Osteoblast (primary cell): ENCODE data around the gene SLC15A1. TPM values are rescaled to one million over a fixed set of nuclear protein-coding genes. Genes with fewer than 3 reads are reported as not detected.
A peak's percentile ranks its signal among the peaks of the same experiment; 100 is the strongest.

Experiments used
- DNase-seq: peaks from one replicate; pipeline ENCODE4 v3.0.0; 2011; ENCODE audit warnings: low spot score, mixed read lengths; ENCODE audit not compliant: insufficient read length; ENCODE audit errors: missing footprints
- H2AFZ ChIP-seq: 2 replicates; pipeline ENCODE4 v1.6.0; 2011; ENCODE audit warnings: mild to moderate bottlenecking, low read length
- H3K27ac ChIP-seq: 2 replicates; pipeline ENCODE4 v1.5.1; 2011; ENCODE audit warnings: mild to moderate bottlenecking, low read depth, low read length, moderate library complexity
- H3K27me3 ChIP-seq: 2 replicates; pipeline ENCODE4 v1.6.0; 2012; ENCODE audit warnings: mild to moderate bottlenecking, control low read depth, inconsistent platforms, low read length, moderate library complexity; ENCODE audit not compliant: insufficient read depth
- H3K36me3 ChIP-seq: 2 replicates; pipeline ENCODE4 v1.5.1; 2011; ENCODE audit warnings: mild to moderate bottlenecking, low read length, control low read depth, moderate library complexity; ENCODE audit not compliant: insufficient read depth
- H3K4me1 ChIP-seq: 2 replicates; pipeline ENCODE4 v1.5.1; 2011; ENCODE audit warnings: mild to moderate bottlenecking, low read length, control low read depth, moderate library complexity; ENCODE audit not compliant: insufficient read depth
- H3K4me2 ChIP-seq: 2 replicates; pipeline ENCODE4 v1.6.0; 2011; ENCODE audit warnings: mild to moderate bottlenecking, low read length; ENCODE audit not compliant: insufficient read depth
- H3K4me3 ChIP-seq: fragments of 200-600 bp; sonication (generic); 3 replicates; pipeline ENCODE4 v1.5.1; 2012; ENCODE audit warnings: mild to moderate bottlenecking, low read length, inconsistent platforms; ENCODE audit not compliant: insufficient read depth
- H3K79me2 ChIP-seq: 2 replicates; pipeline ENCODE4 v1.6.0; 2012; ENCODE audit warnings: mild to moderate bottlenecking, low read length, control low read depth, inconsistent platforms; ENCODE audit not compliant: insufficient read depth
- H3K9me3 ChIP-seq: 2 replicates; pipeline ENCODE4 v1.5.1; 2011; ENCODE audit warnings: low read depth, low read length, control low read depth
- H4K20me1 ChIP-seq: 2 replicates; pipeline ENCODE4 v1.6.0; 2012; ENCODE audit warnings: mild to moderate bottlenecking, low read length, control low read depth; ENCODE audit not compliant: insufficient read depth
- CTCF ChIP-seq: IDR thresholded peaks from 2 replicates; pipeline ENCODE4 v1.5.1; 2011; ENCODE audit warnings: mild to moderate bottlenecking, low read depth, low read length, moderate library complexity; ENCODE audit errors: extremely low read depth
- total RNA-seq: library from RNA; depleted of rRNA; stranded (reverse); fragments of >200 nt; gene quantifications from 2 replicates; pipeline ENCODE4 v1.2.3, GENCODE V29; 2012

The SLC15A1 gene
- total RNA-seq, 1 donor = not detected

GRCh38 chr13:98685146-98685545, 67.3 kb downstream of the SLC15A1 start:
- Histone ChIP-seq H3K27ac (no peak overlapping the region), H3K79me2 (no peaks in the 10 kb centered on the region)

GRCh38 chr13:98681049-98681448, 71.4 kb downstream of the SLC15A1 start:
- Histone ChIP-seq H3K27me3 (no peaks in the 10 kb centered on the region), H4K20me1 (no peaks in the 10 kb centered on the region), H3K4me2 (no peak overlapping the region), H2AFZ (no peak overlapping the region), H3K9me3 (no peaks in the 10 kb centered on the region), H3K4me1 (peaks cover 15% of the 10 kb centered on the region), H3K36me3 (no peaks in the 10 kb centered on the region), H3K79me2 (no peaks in the 10 kb centered on the region), H3K27ac (no peak overlapping the region), H3K4me3 (no peak overlapping the region)
- TF ChIP-seq CTCF = no peak
- DNase-seq = peak; percentile 5

More at GRCh38 chr13:98685146-98685545, 67.3 kb downstream of the SLC15A1 start:
- TF ChIP-seq CTCF = no peak
- no peaks in the 10 kb centered on the region for H3K36me3 ChIP-seq
- DNase-seq = peak; percentile 19
- H3K4me2 ChIP-seq = no peak overlapping the region
- no peaks in the 10 kb centered on the region for H3K9me3 ChIP-seq
- no peaks in the 10 kb centered on the region for H4K20me1 ChIP-seq
- H3K4me1 ChIP-seq = no peaks in the 10 kb centered on the region
- H2AFZ ChIP-seq = no peak overlapping the region
- no peak overlapping the region for H3K4me3 ChIP-seq
- H3K27me3 ChIP-seq = peaks cover 11% of the 10 kb centered on the region

GRCh38 chr13:98678741-98679140, 73.7 kb downstream of the SLC15A1 start:
- H3K4me2 ChIP-seq = no peak overlapping the region
- no peak overlapping the region for H3K4me3 ChIP-seq
- no peaks in the 10 kb centered on the region for H3K27me3 ChIP-seq
- no peaks in the 10 kb centered on the region for H4K20me1 ChIP-seq
- no peak overlapping the region for H3K27ac ChIP-seq
- H3K36me3 ChIP-seq = no peaks in the 10 kb centered on the region
- no peak overlapping the region for H2AFZ ChIP-seq
- no peaks in the 10 kb centered on the region for H3K9me3 ChIP-seq
- H3K4me1 ChIP-seq = peaks cover 15% of the 10 kb centered on the region
- no peaks in the 10 kb centered on the region for H3K79me2 ChIP-seq
- TF ChIP-seq CTCF = no peak
- no peak for DNase-seq

- peak overlapping the region; percentile 80 for H2AFZ ChIP-seq
These were observed 75.1 kb downstream of the SLC15A1 start for GRCh38 chr13:98677398-98677797.

More at GRCh38 chr13:98677398-98677797, 75.1 kb downstream of the SLC15A1 start:
- peak; percentile 95 for DNase-seq
- no peaks in the 10 kb centered on the region for H3K27me3 ChIP-seq
- H3K27ac ChIP-seq = peak overlapping the region; percentile 79
- no peaks in the 10 kb centered on the region for H4K20me1 ChIP-seq
- peak overlapping the region; percentile 30 for H3K4me3 ChIP-seq
- no peaks in the 10 kb centered on the region for H3K79me2 ChIP-seq
- H3K4me2 ChIP-seq = peak overlapping the region; percentile 72
- H3K36me3 ChIP-seq = no peaks in the 10 kb centered on the region
- no peak for TF ChIP-seq CTCF
- H3K4me1 ChIP-seq = peaks cover 20% of the 10 kb centered on the region
- H3K9me3 ChIP-seq = no peaks in the 10 kb centered on the region
